Smooth muscle cell (in vitro differentiated cells): ENCODE measurements around the gene LGALS14. TPM values are rescaled to one million over a fixed set of nuclear protein-coding genes. Genes with fewer than 3 reads are reported as not detected.
"Not testable (repeated sequence)": the region's sequence is repeated elsewhere in the genome, so short reads cannot be mapped to it uniquely, and the experiment has no call there.

Source experiments
- DNase-seq: peaks from one replicate; lab custom pipeline; 2025; ENCODE audit not compliant: unreplicated experiment; lab: John Stamatoyannopoulos, UW
- H2AFZ ChIP-seq: fragments of 200-600 bp; sonication (generic); 2 replicates; pipeline ENCODE4 v1.6.0; 2016; ENCODE audit warnings: antibody characterized with exemption, low read depth, mild to moderate bottlenecking
- H3F3A ChIP-seq: fragments of 200-600 bp; sonication (generic); 2 replicates; pipeline ENCODE4 v1.6.0; 2017; ENCODE audit warnings: antibody characterized with exemption, low read depth
- H3K27ac ChIP-seq: fragments of 200-600 bp; sonication (generic); 2 replicates; pipeline ENCODE4 v1.5.1; 2016; ENCODE audit warnings: low read depth, mild to moderate bottlenecking
- H3K27me3 ChIP-seq: fragments of 200-600 bp; sonication (generic); 2 replicates; pipeline ENCODE4 v1.6.1; 2016; ENCODE audit warnings: low read depth, mild to moderate bottlenecking
- H3K36me3 ChIP-seq: fragments of 200-600 bp; sonication (generic); 2 replicates; pipeline ENCODE4 v1.5.1; 2016; ENCODE audit warnings: low read depth
- H3K4me1 ChIP-seq: fragments of 200-600 bp; sonication (generic); 2 replicates; pipeline ENCODE4 v1.5.1; 2016; ENCODE audit warnings: low read depth
- H3K4me2 ChIP-seq: fragments of 200-600 bp; sonication (generic); 2 replicates; pipeline ENCODE4 v1.6.0; 2016; ENCODE audit warnings: mild to moderate bottlenecking
- H3K4me3 ChIP-seq: fragments of 200-600 bp; sonication (generic); 2 replicates; pipeline ENCODE4 v1.5.1; 2016; ENCODE audit warnings: mild to moderate bottlenecking
- H3K79me2 ChIP-seq: fragments of 200-600 bp; sonication (generic); 2 replicates; pipeline ENCODE4 v1.6.0; 2016; ENCODE audit warnings: low read depth, mild to moderate bottlenecking
- H3K9ac ChIP-seq: fragments of 200-600 bp; sonication (generic); 2 replicates; pipeline ENCODE4 v1.6.0; 2016; ENCODE audit warnings: low read depth
- H3K9me3 ChIP-seq: fragments of 200-600 bp; sonication (generic); replicated peaks from 2 replicates; pipeline ENCODE4 v1.5.1; 2016; ENCODE audit warnings: low read depth
- H4K20me1 ChIP-seq: fragments of 200-600 bp; sonication (generic); 2 replicates; pipeline ENCODE4 v1.6.0; 2016; ENCODE audit warnings: low read depth
- CTCF ChIP-seq: fragments of 200-600 bp; sonication (generic); IDR thresholded peaks from 2 replicates; pipeline ENCODE4 v1.5.1; 2017; ENCODE audit warnings: borderline replicate concordance, mild to moderate bottlenecking, antibody characterized with exemption; ENCODE audit not compliant: insufficient read depth, poor library complexity, severe bottlenecking
- WGBS: methylation state at CpG from one replicate; pipeline ENCODE4 v1.1.7; 2016; ENCODE audit warnings: low lambda C conversion rate; 5-methylcytosine and 5-hydroxymethylcytosine counted together
- polyA plus RNA-seq: library from polyadenylated mRNA; unstranded; fragments of >200 nt; fragmentation: Nextera tagmentation; extraction: Ambion mirVana; gene quantifications from 2 replicates; pipeline ENCODE4 v1.2.1, GENCODE V29; 2016
- total RNA-seq: library from RNA; depleted of rRNA; stranded (reverse); fragments of >200 nt; gene quantifications from 2 replicates; pipeline ENCODE4 v1.2.3, GENCODE V29; 2014

LGALS14 gene
- total and polyA plus RNA-seq, 2 experiments from 2014 or later, result not detected

- WGBS, result 86% methylated on average over 3 of the region's 3 CpGs
- no peak overlapping the region for H3K27ac ChIP-seq
- no peaks in the 10 kb centered on the region for H3F3A ChIP-seq
- no peak for TF ChIP-seq CTCF
- H3K4me3 ChIP-seq, result no peak overlapping the region
- no peaks in the 10 kb centered on the region for H3K9me3 ChIP-seq
- no peak overlapping the region for H3K4me2 ChIP-seq
- DNase-seq, result no peak
- no peaks in the 10 kb centered on the region for H4K20me1 ChIP-seq
- no peak overlapping the region for H3K9ac ChIP-seq
- no peaks in the 10 kb centered on the region for H3K36me3 ChIP-seq
- no peaks in the 10 kb centered on the region for H3K27me3 ChIP-seq
- no peaks in the 10 kb centered on the region for H3K4me1 ChIP-seq
- no peak overlapping the region for H2AFZ ChIP-seq
- H3K79me2 ChIP-seq, result no peaks in the 10 kb centered on the region
These were observed 23.7 kb upstream of the LGALS14 start for GRCh38 chr19:39680593-39680992.

GRCh38 chr19:39681416-39681815, 22.9 kb upstream of the LGALS14 start:
- DNase-seq, result no peak
- Histone ChIP-seq H3K9ac (no peak overlapping the region), H3K4me1 (no peaks in the 10 kb centered on the region), H3K36me3 (no peaks in the 10 kb centered on the region), H3F3A (no peaks in the 10 kb centered on the region), H3K27me3 (no peaks in the 10 kb centered on the region), H3K27ac (no peak overlapping the region), H3K79me2 (no peaks in the 10 kb centered on the region), H3K9me3 (no peaks in the 10 kb centered on the region), H4K20me1 (no peaks in the 10 kb centered on the region), H2AFZ (no peak overlapping the region), H3K4me2 (no peak overlapping the region), H3K4me3 (no peak overlapping the region)
- no peak for TF ChIP-seq CTCF
- WGBS, result 89% methylated on average over 5 of the region's 5 CpGs

GRCh38 chr19:39684267-39684666, 20.0 kb upstream of the LGALS14 start:
- H2AFZ ChIP-seq, result no peak overlapping the region
- no peaks in the 10 kb centered on the region for H3K27me3 ChIP-seq
- 52% methylated on average over 5 of the region's 5 CpGs for WGBS
- DNase-seq, result no peak
- no peaks in the 10 kb centered on the region for H3K9me3 ChIP-seq
- H3F3A ChIP-seq, result no peaks in the 10 kb centered on the region
- no peak overlapping the region for H3K27ac ChIP-seq
- H3K4me2 ChIP-seq, result no peak overlapping the region
- H3K36me3 ChIP-seq, result no peaks in the 10 kb centered on the region
- no peaks in the 10 kb centered on the region for H4K20me1 ChIP-seq
- TF ChIP-seq CTCF, result no peak
- H3K4me1 ChIP-seq, result no peaks in the 10 kb centered on the region
- H3K79me2 ChIP-seq, result no peaks in the 10 kb centered on the region
- no peak overlapping the region for H3K9ac ChIP-seq
- no peak overlapping the region for H3K4me3 ChIP-seq

- Histone ChIP-seq H3K79me2 (no peaks in the 10 kb centered on the region), H3K4me2 (no peak overlapping the region), H3K9me3 (no peaks in the 10 kb centered on the region), H3K9ac (no peak overlapping the region), H3K4me3 (no peak overlapping the region), H4K20me1 (no peaks in the 10 kb centered on the region), H3F3A (no peaks in the 10 kb centered on the region), H3K4me1 (no peaks in the 10 kb centered on the region), H3K27me3 (no peaks in the 10 kb centered on the region), H2AFZ (no peak overlapping the region), H3K27ac (no peak overlapping the region), H3K36me3 (no peaks in the 10 kb centered on the region)
- WGBS, result 94% methylated on average over 3 of the region's 3 CpGs
- no peak for TF ChIP-seq CTCF
- DNase-seq, result no peak
These were observed 17.5 kb upstream of the LGALS14 start for GRCh38 chr19:39686739-39687138.

GRCh38 chr19:39688637-39689036, 15.6 kb upstream of the LGALS14 start:
- not testable (repeated sequence) for H3K36me3 ChIP-seq, H4K20me1 ChIP-seq, H3K9me3 ChIP-seq, H3K27ac ChIP-seq, H3F3A ChIP-seq, H3K4me2 ChIP-seq, H3K4me1 ChIP-seq, DNase-seq, H2AFZ ChIP-seq, H3K27me3 ChIP-seq, H3K4me3 ChIP-seq, H3K79me2 ChIP-seq, H3K9ac ChIP-seq
- WGBS, result 85% methylated on average over 4 of the region's 4 CpGs
